Astrocyte (in vitro differentiated cells and primary cell): ENCODE data around the gene SLC2A2. TPM values are rescaled to one million over a fixed set of nuclear protein-coding genes. Genes with fewer than 3 reads are reported as not detected.

Experiments
- DNase-seq: peaks from one replicate; pipeline ENCODE4 v3.0.0-alpha.2; 2010; ENCODE audit warnings: low read depth
- FAIRE-seq: peaks from 2 replicates; lab custom pipeline; 2011; peaks lifted over from hg19 to GRCh38; lab: Jason Lieb, UNC
- H2AFZ ChIP-seq: 2 replicates; pipeline ENCODE4 v1.6.0; 2012; ENCODE audit warnings: low read depth, low read length, inconsistent platforms
- H3K27ac ChIP-seq: 2 replicates; pipeline ENCODE4 v1.5.1; 2011; ENCODE audit warnings: low read depth, low read length, inconsistent platforms
- H3K27me3 ChIP-seq: 2 replicates; pipeline ENCODE4 v1.6.0; 2011; ENCODE audit warnings: low read length, inconsistent platforms; ENCODE audit not compliant: insufficient read depth
- H3K36me3 ChIP-seq: 2 replicates; pipeline ENCODE4 v1.5.1; 2011; ENCODE audit warnings: low read length, inconsistent platforms; ENCODE audit not compliant: insufficient read depth
- H3K4me1 ChIP-seq: 2 replicates; pipeline ENCODE4 v1.5.1; 2011; ENCODE audit warnings: low read length, inconsistent platforms; ENCODE audit not compliant: insufficient read depth
- H3K4me2 ChIP-seq: 2 replicates; pipeline ENCODE4 v1.6.0; 2012; ENCODE audit warnings: low read length, inconsistent platforms
- H3K4me3 ChIP-seq: 2 replicates; pipeline ENCODE4 v1.5.1; 2011; ENCODE audit warnings: low read depth, mild to moderate bottlenecking, low read length, inconsistent platforms; ENCODE audit not compliant: insufficient read depth
- H3K79me2 ChIP-seq: 2 replicates; pipeline ENCODE4 v1.6.0; 2012; ENCODE audit warnings: mild to moderate bottlenecking, low read length, inconsistent platforms; ENCODE audit not compliant: insufficient read depth
- H3K9ac ChIP-seq: 2 replicates; pipeline ENCODE4 v1.6.0; 2012; ENCODE audit warnings: mild to moderate bottlenecking, low read length, inconsistent platforms
- H3K9me3 ChIP-seq: 2 replicates; pipeline ENCODE4 v1.5.1; 2012; ENCODE audit warnings: low read depth, mild to moderate bottlenecking, low read length, inconsistent platforms; ENCODE audit not compliant: insufficient read depth
- H4K20me1 ChIP-seq: 2 replicates; pipeline ENCODE4 v1.6.0; 2012; ENCODE audit warnings: low read length, inconsistent platforms; ENCODE audit not compliant: insufficient read depth
- H3K27ac Mint-ChIP-seq: one replicate; pipeline ENCODE4 v1.8.0; 2021; ENCODE audit warnings: mild to moderate bottlenecking, mixed read lengths; ENCODE audit not compliant: unreplicated experiment
- H3K27me3 Mint-ChIP-seq: one replicate; pipeline ENCODE4 v1.8.0; 2021; ENCODE audit warnings: low read depth, mixed read lengths; ENCODE audit not compliant: unreplicated experiment
- H3K36me3 Mint-ChIP-seq: one replicate; pipeline ENCODE4 v1.8.0; 2021; ENCODE audit warnings: low read depth, mixed read lengths; ENCODE audit not compliant: unreplicated experiment
- H3K4me1 Mint-ChIP-seq: one replicate; pipeline ENCODE4 v1.8.0; 2021; ENCODE audit warnings: low read depth, mixed read lengths; ENCODE audit not compliant: unreplicated experiment
- H3K4me3 Mint-ChIP-seq: one replicate; pipeline ENCODE4 v1.8.0; 2021; ENCODE audit warnings: mild to moderate bottlenecking, moderate library complexity, mixed read lengths; ENCODE audit not compliant: unreplicated experiment
- H3K9me3 Mint-ChIP-seq: one replicate; pipeline ENCODE4 v1.8.0; 2021; ENCODE audit warnings: mild to moderate bottlenecking, mixed read lengths; ENCODE audit not compliant: unreplicated experiment
- EZH2 ChIP-seq: IDR thresholded peaks from 2 replicates; pipeline ENCODE4 v1.6.1; 2012; ENCODE audit warnings: mild to moderate bottlenecking, low read length, inconsistent platforms; ENCODE audit not compliant: insufficient read depth
- total RNA-seq: library from RNA; stranded (reverse); gene quantifications from 2 replicates; pipeline ENCODE4 v1.2.1, GENCODE V29; 2021
- TF ChIP-seq, protein P1 (sequence below): IDR thresholded peaks from 2 replicates; pipeline ENCODE4 v1.5.1; 2011; ENCODE audit warnings: low read depth, mild to moderate bottlenecking, inconsistent platforms, low read length, moderate library complexity; ENCODE audit not compliant: insufficient read depth

Gene SLC2A2
- total RNA-seq, 1 donor from 2014 or later, result not detected

DNA sequence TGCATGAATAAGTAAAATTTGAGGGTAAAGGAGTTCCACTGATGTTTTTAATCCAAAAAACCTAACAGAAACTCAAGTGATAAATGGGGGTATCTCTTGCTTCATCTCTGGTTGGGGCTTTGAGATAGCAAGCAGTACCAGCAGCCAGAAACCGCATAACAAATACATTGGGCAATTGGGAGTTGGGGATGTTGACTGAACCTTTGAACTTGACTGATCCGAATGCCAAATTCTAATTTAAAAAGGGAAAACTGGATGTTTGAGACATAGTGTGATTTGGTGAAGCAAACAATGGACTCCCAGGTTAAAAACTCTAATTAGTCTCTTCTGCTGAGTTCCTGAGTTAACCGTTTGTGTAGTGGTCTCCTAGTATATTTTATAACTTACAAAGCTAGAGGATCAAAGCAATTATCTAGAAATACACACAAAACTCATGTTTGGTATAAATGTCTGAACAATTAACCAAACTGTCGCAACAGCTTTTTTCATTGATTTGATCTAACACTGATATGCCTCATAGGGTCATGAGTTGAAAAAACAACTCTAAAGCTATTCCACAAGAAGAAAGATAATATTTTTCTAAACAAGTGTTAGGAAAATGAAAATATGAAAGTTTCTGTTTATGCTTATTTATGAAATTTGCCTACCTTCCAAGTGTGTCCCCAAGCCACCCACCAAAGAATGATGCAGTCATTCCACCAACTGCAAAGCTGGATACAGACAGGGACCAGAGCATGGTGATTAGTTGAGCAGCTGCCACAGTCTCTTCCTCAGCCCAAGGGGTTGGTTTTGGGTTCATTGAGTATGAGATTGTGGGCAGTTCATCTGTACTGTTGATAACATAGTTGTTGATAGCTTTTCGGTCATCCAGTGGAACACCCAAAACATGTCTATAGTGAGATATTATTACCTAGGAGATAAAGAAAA is 12.4 kb downstream of the SLC2A2 start:
- H3K4me1 ChIP-seq, result no peaks in the 10 kb centered on the region
- no peak overlapping the region for H3K4me3 Mint-ChIP-seq
- FAIRE-seq (no peak), DNase-seq (no peak)
- H4K20me1 ChIP-seq, result no peaks in the 10 kb centered on the region
- no peak overlapping the region for H2AFZ ChIP-seq
- peaks cover 4% of the 10 kb centered on the region for H3K4me1 Mint-ChIP-seq
- no peaks in the 10 kb centered on the region for H3K36me3 ChIP-seq
- H3K79me2 ChIP-seq, result no peaks in the 10 kb centered on the region
- no peaks in the 10 kb centered on the region for H3K36me3 Mint-ChIP-seq
- TF ChIP-seq, protein P1, sequence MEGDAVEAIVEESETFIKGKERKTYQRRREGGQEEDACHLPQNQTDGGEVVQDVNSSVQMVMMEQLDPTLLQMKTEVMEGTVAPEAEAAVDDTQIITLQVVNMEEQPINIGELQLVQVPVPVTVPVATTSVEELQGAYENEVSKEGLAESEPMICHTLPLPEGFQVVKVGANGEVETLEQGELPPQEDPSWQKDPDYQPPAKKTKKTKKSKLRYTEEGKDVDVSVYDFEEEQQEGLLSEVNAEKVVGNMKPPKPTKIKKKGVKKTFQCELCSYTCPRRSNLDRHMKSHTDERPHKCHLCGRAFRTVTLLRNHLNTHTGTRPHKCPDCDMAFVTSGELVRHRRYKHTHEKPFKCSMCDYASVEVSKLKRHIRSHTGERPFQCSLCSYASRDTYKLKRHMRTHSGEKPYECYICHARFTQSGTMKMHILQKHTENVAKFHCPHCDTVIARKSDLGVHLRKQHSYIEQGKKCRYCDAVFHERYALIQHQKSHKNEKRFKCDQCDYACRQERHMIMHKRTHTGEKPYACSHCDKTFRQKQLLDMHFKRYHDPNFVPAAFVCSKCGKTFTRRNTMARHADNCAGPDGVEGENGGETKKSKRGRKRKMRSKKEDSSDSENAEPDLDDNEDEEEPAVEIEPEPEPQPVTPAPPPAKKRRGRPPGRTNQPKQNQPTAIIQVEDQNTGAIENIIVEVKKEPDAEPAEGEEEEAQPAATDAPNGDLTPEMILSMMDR, result no peak
- TF ChIP-seq EZH2, result no peak
- H3K27ac Mint-ChIP-seq, result no peak overlapping the region
- H3K9me3 Mint-ChIP-seq, result no peaks in the 10 kb centered on the region
- H3K9me3 ChIP-seq, result no peaks in the 10 kb centered on the region
- no peak overlapping the region for H3K27ac ChIP-seq
- H3K27me3 ChIP-seq, result no peaks in the 10 kb centered on the region
- no peak overlapping the region for H3K4me2 ChIP-seq
- H3K27me3 Mint-ChIP-seq, result no peaks in the 10 kb centered on the region
- H3K9ac ChIP-seq, result no peak overlapping the region
- H3K4me3 ChIP-seq, result no peak overlapping the region

DNA sequence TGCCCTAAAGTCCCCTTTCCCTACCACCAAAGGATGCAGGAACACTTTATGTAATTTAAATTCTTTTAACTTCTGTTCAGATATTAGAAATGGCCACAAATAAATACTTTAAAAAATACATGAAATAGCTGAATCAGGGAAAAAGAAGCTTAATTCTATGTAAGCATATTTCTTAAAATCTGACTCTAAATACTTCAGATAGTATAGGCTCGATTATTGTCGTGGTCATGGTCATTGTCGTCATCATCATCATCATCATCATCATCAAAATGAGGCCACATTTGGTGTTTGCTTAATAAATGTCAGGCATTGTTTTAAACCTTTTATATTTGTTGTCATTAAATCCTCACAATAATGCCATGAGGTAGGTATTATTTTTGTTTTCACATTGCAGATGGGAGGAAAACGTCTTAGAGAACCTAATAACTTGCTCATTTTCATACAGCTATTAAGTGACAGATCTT is 14.6 kb downstream of the SLC2A2 start:
- H3K27me3 ChIP-seq, result no peaks in the 10 kb centered on the region
- H3K9me3 Mint-ChIP-seq, result no peaks in the 10 kb centered on the region
- no peaks in the 10 kb centered on the region for H3K4me1 ChIP-seq
- no peak overlapping the region for H3K4me3 ChIP-seq
- H3K4me3 Mint-ChIP-seq, result no peak overlapping the region
- H2AFZ ChIP-seq, result no peak overlapping the region
- no peaks in the 10 kb centered on the region for H3K36me3 Mint-ChIP-seq
- no peak overlapping the region for H3K4me2 ChIP-seq
- no peaks in the 10 kb centered on the region for H3K9me3 ChIP-seq
- H3K4me1 Mint-ChIP-seq, result no peaks in the 10 kb centered on the region
- FAIRE-seq (peak; percentile 63), DNase-seq (no peak)
- no peaks in the 10 kb centered on the region for H3K36me3 ChIP-seq
- H3K27ac Mint-ChIP-seq, result no peak overlapping the region
- no peaks in the 10 kb centered on the region for H3K79me2 ChIP-seq
- no peak overlapping the region for H3K9ac ChIP-seq
- no peaks in the 10 kb centered on the region for H4K20me1 ChIP-seq
- TF ChIP-seq, protein P1, result no peak
- no peak for TF ChIP-seq EZH2
- no peak overlapping the region for H3K27ac ChIP-seq
- H3K27me3 Mint-ChIP-seq, result no peaks in the 10 kb centered on the region
